Measurements from ENCODE around the gene MAP3K5. TPM values are rescaled to one million over a fixed set of nuclear protein-coding genes. Genes with fewer than 3 reads are reported as not detected.

Gene MAP3K5
- total RNA-seq, 1 experiment from 2014 or later = 8.1 TPM

DNA sequence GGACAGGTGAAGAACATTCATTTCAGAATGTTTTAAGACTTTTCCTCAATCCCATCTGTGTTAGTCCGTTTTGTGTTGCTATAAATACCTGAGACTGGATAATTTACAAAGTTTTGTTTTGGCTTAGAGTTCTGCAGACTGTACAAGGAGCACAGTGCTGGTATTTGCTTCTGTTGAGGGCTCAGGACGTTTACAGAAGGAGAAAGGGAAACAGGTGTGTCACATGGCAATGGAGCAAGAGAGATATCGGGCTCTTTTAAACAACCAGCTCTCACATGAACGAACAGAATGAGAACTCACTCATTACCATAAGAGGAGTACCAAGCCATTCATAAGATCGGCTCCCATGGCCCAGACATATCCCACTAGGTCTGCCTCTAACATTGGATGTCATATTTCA is 258.8 kb downstream of the MAP3K5 start:
- ChIA-PET CTCF (no interaction called here), POLR2A (no interaction called here)
- TF ChIP-seq, protein P1, sequence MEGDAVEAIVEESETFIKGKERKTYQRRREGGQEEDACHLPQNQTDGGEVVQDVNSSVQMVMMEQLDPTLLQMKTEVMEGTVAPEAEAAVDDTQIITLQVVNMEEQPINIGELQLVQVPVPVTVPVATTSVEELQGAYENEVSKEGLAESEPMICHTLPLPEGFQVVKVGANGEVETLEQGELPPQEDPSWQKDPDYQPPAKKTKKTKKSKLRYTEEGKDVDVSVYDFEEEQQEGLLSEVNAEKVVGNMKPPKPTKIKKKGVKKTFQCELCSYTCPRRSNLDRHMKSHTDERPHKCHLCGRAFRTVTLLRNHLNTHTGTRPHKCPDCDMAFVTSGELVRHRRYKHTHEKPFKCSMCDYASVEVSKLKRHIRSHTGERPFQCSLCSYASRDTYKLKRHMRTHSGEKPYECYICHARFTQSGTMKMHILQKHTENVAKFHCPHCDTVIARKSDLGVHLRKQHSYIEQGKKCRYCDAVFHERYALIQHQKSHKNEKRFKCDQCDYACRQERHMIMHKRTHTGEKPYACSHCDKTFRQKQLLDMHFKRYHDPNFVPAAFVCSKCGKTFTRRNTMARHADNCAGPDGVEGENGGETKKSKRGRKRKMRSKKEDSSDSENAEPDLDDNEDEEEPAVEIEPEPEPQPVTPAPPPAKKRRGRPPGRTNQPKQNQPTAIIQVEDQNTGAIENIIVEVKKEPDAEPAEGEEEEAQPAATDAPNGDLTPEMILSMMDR (IDR thresholded peaks at IDR 0.05) = no peak
- TF ChIP-seq, protein P2, sequence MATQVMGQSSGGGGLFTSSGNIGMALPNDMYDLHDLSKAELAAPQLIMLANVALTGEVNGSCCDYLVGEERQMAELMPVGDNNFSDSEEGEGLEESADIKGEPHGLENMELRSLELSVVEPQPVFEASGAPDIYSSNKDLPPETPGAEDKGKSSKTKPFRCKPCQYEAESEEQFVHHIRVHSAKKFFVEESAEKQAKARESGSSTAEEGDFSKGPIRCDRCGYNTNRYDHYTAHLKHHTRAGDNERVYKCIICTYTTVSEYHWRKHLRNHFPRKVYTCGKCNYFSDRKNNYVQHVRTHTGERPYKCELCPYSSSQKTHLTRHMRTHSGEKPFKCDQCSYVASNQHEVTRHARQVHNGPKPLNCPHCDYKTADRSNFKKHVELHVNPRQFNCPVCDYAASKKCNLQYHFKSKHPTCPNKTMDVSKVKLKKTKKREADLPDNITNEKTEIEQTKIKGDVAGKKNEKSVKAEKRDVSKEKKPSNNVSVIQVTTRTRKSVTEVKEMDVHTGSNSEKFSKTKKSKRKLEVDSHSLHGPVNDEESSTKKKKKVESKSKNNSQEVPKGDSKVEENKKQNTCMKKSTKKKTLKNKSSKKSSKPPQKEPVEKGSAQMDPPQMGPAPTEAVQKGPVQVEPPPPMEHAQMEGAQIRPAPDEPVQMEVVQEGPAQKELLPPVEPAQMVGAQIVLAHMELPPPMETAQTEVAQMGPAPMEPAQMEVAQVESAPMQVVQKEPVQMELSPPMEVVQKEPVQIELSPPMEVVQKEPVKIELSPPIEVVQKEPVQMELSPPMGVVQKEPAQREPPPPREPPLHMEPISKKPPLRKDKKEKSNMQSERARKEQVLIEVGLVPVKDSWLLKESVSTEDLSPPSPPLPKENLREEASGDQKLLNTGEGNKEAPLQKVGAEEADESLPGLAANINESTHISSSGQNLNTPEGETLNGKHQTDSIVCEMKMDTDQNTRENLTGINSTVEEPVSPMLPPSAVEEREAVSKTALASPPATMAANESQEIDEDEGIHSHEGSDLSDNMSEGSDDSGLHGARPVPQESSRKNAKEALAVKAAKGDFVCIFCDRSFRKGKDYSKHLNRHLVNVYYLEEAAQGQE (IDR thresholded peaks at IDR 0.05; ENCODE audit: insufficient read depth in 1 of 2, low read depth in 2 of 2, low read length in 1 of 2) = no peak
- TF ChIP-seq POLR2AphosphoS5 (IDR thresholded peaks at IDR 0.05; ENCODE audit: low read depth, low read length) = no peak
- no peak for TF ChIP-seq TCF7L2 (IDR thresholded peaks at IDR 0.05; ENCODE audit: low read depth, low read length)
- TF ChIP-seq SIN3A (IDR thresholded peaks at IDR 0.05; ENCODE audit: borderline replicate concordance, insufficient read depth, low read depth, low read length) = no peak
- Histone ChIP-seq H3K4me1 (ENCODE audit: control insufficient read depth, insufficient read depth, low read length) (no peaks in the 10 kb centered on the region), H3K4me3 (ENCODE audit: low read depth in 2 of 2, low read length in 2 of 2) (no peak overlapping the region), H3K27ac (ENCODE audit: low read length) (no peak overlapping the region), H3K36me3 (ENCODE audit: control insufficient read depth, insufficient read depth, low read length) (no peaks in the 10 kb centered on the region), H3K27me3 (ENCODE audit: control insufficient read depth, insufficient read depth, low read length) (no peaks in the 10 kb centered on the region), H3K9me3 (ENCODE audit: control insufficient read depth, insufficient read depth, low read depth, low read length) (no peaks in the 10 kb centered on the region)
- intact Hi-C loops (cut with micrococcal nuclease; ENCODE audit: unreplicated experiment) (no loop called here), in situ Hi-C loops (cut with HindIII; ENCODE audit: low pct_unique_long_range_greater_than_20kb, low sequenced_read_pairs) (no loop called here)
- no peak for ATAC-seq
- DNase-seq (ENCODE audit: low read depth, low spot score) = no peak
- BruUV-seq (replicated peaks) = no TSS peak

DNA sequence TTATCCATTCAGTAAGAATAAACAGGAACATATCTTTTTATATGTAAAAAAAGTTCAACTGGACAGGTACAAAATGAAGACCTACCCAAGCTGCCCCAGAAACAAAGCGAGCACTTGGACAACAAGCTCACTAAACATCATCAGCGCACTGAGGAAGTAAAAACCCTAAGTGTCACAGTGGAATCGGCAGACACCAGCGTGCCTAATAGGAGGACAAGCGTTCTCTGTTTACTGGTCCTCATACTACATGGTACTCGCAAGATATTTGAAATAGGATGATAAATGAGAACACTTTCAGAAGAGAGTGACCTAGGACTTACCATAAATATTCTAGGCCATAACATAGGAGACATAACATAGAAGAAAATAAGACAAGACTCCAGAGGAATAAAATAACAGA is 260.2 kb downstream of the MAP3K5 start:
- Histone ChIP-seq H3K4me1 (ENCODE audit: control insufficient read depth, insufficient read depth, low read length) (no peaks in the 10 kb centered on the region), H3K27me3 (ENCODE audit: control insufficient read depth, insufficient read depth, low read length) (no peaks in the 10 kb centered on the region), H3K9me3 (ENCODE audit: control insufficient read depth, insufficient read depth, low read depth, low read length) (no peaks in the 10 kb centered on the region), H3K4me3 (ENCODE audit: low read depth in 2 of 2, low read length in 2 of 2) (no peak overlapping the region), H3K36me3 (ENCODE audit: control insufficient read depth, insufficient read depth, low read length) (no peaks in the 10 kb centered on the region), H3K27ac (ENCODE audit: low read length) (no peak overlapping the region)
- no TSS peak for BruUV-seq (replicated peaks)
- no peak for TF ChIP-seq POLR2AphosphoS5 (IDR thresholded peaks at IDR 0.05; ENCODE audit: low read depth, low read length)
- TF ChIP-seq, protein P1 (IDR thresholded peaks at IDR 0.05) = no peak
- TF ChIP-seq TCF7L2 (IDR thresholded peaks at IDR 0.05; ENCODE audit: low read depth, low read length) = no peak
- TF ChIP-seq, protein P2 (IDR thresholded peaks at IDR 0.05; ENCODE audit: insufficient read depth in 1 of 2, low read depth in 2 of 2, low read length in 1 of 2) = no peak
- no peak for TF ChIP-seq SIN3A (IDR thresholded peaks at IDR 0.05; ENCODE audit: borderline replicate concordance, insufficient read depth, low read depth, low read length)
- DNase-seq (ENCODE audit: low read depth, low spot score) (no peak), ATAC-seq (no peak)
- POLR2A ChIA-PET = interaction anchor here (0.7 kb wide), 1 partner anchor 95 kb away, joined by 4 read pairs; no protein-coding TSS in a partner anchor
- in situ Hi-C loops (cut with HindIII; ENCODE audit: low pct_unique_long_range_greater_than_20kb, low sequenced_read_pairs) = no loop called here
- intact Hi-C loops (cut with micrococcal nuclease; ENCODE audit: unreplicated experiment) = no loop called here
- CTCF ChIA-PET = no interaction called here

Measured in Panc1 (cell line).